H7 (cell line): ENCODE measurements around the gene SIDT2. TPM values are rescaled to one million over a fixed set of nuclear protein-coding genes. Genes with fewer than 3 reads are reported as not detected.

Experiments
- DNase-seq: peaks from one replicate; pipeline ENCODE4 v3.0.0; 2012
- H3K27me3 ChIP-seq: 2 replicates; pipeline ENCODE4 v1.6.0; 2011; ENCODE audit warnings: mild to moderate bottlenecking, low read length; ENCODE audit not compliant: control insufficient read depth, insufficient read depth
- H3K36me3 ChIP-seq: replicated peaks from 2 replicates; pipeline ENCODE4 v1.5.1; 2011; ENCODE audit warnings: low read length; ENCODE audit not compliant: control insufficient read depth, insufficient read depth
- H3K4me3 ChIP-seq: 2 replicates; pipeline ENCODE4 v1.5.1; 2011; ENCODE audit warnings: low read depth, mild to moderate bottlenecking, control low read depth, low read length, moderate library complexity; ENCODE audit not compliant: insufficient read depth
- total RNA-seq: library from RNA; depleted of rRNA; stranded (reverse); fragments of >200 nt; shearing (Covaris generic); gene quantifications from 2 replicates; pipeline ENCODE4 v1.2.3, GENCODE V29; 2014

Gene SIDT2
- total RNA-seq, 1 experiment from 2014 or later: 10.3 TPM

DNA sequence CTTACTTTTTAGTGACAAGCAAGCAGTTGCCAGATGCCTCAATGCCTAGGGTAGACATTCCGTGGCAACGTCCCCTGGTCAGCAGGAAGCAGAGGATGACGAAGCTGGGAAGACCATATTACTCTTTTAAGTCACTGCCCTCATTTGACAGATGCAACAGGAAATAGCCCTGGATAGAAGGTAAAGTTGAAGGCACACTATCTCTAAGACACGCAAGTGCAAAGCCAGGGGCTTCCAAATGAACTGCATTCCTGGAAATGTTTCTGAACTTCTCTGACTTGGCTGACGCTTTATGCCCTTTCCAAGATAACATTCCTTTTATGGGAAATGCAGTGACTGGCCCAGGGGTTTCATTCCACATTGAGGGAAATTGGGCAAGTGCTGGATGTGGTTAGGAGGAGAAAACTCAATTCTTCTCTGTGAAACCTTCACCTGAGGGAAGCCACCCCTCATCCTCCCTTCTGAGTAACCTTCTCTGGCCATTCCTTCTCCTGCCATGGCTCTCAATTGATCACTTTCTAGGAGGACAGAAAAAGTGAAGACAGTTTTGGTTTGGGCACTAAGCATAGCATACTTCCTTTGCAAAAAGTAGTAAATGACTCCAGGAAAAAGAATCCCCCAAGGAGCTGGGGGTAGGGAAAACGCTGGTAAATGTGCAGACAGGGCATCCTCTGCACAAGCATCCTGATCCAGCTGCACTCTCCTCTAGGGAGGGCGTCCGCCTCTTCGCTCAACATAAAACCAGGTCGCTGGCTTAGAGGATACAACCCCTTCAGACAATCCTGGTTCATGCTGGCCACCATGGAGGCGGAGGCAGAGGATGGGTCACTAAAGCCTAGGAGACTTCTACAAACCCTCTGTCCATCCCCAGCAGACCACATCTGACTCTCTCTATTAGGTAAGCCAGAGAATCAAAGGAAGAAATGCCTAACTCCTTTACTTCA is 38.9 kb downstream of the SIDT2 start:
- no peak for DNase-seq
- H3K4me3 ChIP-seq: no peak overlapping the region
- no peaks in the 10 kb centered on the region for H3K27me3 ChIP-seq
- peaks cover 13% of the 10 kb centered on the region for H3K36me3 ChIP-seq

DNA sequence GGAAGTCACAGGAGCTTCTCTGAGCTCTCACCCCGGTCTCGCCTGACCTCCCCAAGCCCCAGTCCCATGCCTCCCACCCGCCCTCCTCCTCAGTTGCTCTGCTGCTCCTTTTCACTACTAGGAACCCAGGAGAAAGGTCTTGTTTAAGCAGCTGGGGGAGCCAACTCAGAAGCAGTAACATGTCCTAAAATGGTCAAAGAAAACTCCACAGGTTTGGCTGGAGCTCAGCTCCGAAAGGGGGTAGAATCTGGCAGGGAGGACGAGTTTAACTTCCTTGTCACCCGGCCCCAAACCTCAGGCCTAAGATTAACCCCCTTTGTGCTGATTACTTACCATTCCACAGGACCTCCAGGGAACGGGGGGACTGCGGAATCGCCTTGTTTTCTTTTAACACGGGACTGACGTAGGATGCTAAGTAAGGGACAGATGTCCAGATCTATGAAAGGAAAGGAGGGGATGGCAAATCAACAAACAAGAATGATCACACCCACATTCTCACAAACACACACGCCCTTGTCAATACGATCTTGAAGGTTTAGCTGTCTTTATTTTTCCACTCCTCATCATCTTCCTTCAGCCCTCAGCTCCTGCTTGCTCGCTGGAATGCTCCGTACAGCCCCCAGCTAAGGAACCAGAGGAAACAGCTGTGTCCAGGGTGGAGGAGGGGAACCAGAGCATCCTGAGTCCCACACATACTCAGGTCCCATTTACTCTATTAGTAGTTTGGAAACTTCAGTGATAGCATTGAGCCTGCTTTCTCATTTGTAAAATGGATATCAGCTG is 39.8 kb downstream of the SIDT2 start:
- Histone ChIP-seq H3K4me3 (no peak overlapping the region), H3K27me3 (no peaks in the 10 kb centered on the region), H3K36me3 (peaks cover 13% of the 10 kb centered on the region)
- DNase-seq: no peak

DNA sequence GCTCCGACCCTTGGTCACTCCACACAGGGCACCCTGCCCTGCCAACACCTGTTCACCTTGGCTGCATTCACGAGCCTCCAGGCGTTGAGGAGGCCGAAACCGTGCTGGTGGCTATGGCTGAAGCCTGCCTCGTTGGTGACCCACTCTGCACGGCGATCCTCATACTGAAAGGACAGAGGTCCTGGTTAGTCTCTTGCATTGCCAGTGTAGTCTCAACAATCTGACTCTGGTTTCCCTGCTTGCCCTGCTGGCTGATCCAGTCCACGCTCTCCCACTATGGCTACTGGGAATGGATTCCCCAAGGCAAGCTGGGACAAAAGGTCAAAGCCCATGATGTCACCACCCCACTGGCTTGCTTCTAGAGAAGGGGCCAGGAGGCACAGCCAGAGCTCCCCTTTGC is 40.5 kb downstream of the SIDT2 start:
- H3K36me3 ChIP-seq: peaks cover 16% of the 10 kb centered on the region
- H3K4me3 ChIP-seq: no peak overlapping the region
- no peaks in the 10 kb centered on the region for H3K27me3 ChIP-seq
- no peak for DNase-seq

DNA sequence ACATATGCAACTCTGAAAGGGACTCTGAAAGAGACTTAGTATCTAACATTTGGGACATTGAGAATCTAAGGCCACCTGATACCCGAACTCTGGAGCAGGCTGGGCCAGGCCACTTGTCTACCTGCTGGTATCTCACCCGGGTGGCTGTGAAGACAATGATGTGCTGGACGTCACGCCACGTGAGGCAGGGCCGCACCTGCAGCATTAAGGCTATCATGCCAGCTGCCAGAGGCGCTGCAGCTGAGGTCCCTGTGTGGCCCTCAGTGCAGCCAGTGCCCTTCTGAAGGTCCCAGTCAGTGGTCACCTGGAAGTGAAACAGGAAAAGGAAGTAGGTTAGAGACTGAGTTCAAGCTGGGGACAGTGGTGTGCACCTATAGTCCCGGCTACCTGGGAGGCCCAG is 40.9 kb downstream of the SIDT2 start:
- Histone ChIP-seq H3K27me3 (no peaks in the 10 kb centered on the region), H3K4me3 (no peak overlapping the region), H3K36me3 (peaks cover 17% of the 10 kb centered on the region)
- DNase-seq: no peak

DNA sequence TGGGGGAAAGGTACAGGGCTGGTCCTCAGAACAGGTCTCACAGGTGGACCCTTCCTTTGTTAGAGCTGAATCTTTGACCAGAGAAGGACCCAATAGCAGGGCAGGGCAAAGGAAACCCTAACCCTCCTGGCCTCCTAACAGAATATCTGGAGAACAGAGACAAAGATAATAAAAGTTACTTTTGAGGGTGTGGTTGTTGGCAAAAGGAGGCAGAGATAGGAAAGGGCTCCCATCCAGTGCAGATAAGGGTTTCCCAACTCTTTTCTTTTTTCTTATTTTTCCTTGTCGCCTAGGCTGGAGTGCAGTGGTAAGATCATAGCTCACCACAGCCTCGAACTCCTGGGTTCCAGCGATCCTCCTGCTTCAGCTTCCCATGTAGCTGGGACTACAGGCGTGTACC is 41.5 kb downstream of the SIDT2 start:
- Histone ChIP-seq H3K36me3 (peaks cover 17% of the 10 kb centered on the region), H3K27me3 (no peaks in the 10 kb centered on the region), H3K4me3 (no peak overlapping the region)
- DNase-seq: no peak

DNA sequence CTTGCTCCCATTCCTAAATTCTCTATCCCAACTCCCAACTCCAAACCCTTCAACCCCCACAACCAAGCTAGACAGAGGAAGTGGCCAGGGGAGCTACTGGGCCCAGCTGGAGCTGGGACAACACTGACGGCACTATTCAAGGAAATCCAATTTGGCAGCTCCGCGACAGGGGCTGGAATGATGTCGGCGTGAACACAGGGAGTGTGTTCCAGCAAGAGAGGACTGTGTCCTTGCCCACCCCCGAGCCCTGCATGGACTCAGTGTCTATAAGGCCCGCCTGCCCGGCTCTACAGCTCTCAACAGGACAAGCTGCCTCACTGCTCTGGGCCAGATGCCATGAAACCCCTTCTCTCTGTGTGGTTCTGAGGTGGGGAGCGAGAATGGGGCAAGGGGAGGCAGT is 42.0 kb downstream of the SIDT2 start:
- peaks cover 17% of the 10 kb centered on the region for H3K36me3 ChIP-seq

DNA sequence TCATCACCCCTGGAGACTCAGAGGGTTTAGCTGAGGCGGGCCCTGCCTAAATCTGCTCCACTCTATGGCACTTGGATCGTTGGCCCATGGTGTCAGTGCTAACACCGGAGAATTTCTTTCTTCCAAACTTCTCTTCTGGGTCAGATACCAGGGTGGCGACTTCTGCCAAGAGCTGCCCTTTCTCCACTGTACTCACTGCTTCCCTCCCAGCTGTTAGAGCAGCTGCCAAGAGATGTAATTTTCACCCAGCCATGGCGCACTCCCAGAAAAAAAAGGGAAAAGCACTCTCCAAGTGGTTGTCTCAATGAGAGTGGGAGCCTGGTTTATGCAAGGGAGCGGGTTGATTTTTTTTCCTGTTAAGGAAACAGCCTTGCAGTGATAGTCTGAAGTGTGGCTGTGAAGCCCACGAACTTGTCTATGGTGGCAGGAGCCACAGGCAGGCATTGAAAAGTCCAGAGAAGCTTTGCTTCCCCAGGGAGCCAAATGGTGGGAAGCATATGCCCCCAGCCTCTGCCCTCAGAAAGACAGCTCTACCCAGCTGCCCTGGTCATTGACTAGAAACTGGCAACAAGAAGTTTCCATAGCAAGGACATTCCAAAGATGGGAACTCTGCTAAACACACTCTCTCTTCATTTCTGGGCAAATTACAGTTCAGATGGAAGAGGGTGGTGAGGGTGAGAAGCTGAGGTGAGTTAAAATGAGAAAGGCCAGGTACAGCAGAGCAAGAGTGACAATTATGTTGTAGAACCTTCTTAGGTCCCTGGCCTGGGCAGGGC is 42.6 kb downstream of the SIDT2 start:
- Histone ChIP-seq H3K4me3 (no peak overlapping the region), H3K27me3 (no peaks in the 10 kb centered on the region), H3K36me3 (peaks cover 18% of the 10 kb centered on the region)
- DNase-seq: no peak

More for the DNA sequence above, 42.0 kb downstream of the SIDT2 start:
- no peak for DNase-seq
- Histone ChIP-seq H3K27me3 (no peaks in the 10 kb centered on the region), H3K4me3 (no peak overlapping the region)

DNA sequence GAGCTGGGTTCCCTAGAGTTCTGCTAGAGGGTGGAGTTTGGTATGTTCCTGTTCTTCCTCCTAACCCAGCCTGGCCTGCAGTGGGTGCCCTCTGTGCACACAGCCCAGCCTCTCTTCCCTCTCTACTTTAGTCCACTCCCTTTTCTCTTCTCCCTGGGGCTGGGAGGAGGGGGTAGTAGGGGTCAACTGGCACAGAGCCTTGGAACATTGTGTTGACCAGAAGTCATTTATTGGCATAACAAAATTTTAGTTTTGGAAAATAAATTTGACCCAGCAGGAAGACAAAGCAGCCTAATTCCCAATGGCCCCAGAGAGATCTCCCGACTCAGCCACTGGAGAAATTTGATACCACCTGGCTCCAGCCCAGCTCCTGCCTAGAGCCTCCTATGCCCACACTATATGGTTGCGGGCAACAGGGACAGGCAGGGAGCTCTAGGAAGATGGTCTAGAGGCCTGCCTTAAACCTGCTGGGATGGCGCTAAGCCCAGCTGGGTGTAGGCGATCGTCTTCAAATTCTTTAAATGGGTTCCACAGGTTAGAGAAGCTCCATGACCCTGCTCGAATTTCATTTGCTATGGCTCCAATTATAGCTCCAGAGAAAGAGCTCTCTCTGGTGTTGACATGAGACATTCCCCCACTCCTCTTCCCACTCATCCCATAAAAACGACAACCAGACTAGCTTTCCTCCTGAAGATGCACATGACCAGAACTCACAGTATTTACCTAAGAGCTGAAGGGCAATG is 43.4 kb downstream of the SIDT2 start:
- DNase-seq: no peak
- H3K27me3 ChIP-seq: no peaks in the 10 kb centered on the region
- peaks cover 20% of the 10 kb centered on the region for H3K36me3 ChIP-seq
- no peak overlapping the region for H3K4me3 ChIP-seq

DNA sequence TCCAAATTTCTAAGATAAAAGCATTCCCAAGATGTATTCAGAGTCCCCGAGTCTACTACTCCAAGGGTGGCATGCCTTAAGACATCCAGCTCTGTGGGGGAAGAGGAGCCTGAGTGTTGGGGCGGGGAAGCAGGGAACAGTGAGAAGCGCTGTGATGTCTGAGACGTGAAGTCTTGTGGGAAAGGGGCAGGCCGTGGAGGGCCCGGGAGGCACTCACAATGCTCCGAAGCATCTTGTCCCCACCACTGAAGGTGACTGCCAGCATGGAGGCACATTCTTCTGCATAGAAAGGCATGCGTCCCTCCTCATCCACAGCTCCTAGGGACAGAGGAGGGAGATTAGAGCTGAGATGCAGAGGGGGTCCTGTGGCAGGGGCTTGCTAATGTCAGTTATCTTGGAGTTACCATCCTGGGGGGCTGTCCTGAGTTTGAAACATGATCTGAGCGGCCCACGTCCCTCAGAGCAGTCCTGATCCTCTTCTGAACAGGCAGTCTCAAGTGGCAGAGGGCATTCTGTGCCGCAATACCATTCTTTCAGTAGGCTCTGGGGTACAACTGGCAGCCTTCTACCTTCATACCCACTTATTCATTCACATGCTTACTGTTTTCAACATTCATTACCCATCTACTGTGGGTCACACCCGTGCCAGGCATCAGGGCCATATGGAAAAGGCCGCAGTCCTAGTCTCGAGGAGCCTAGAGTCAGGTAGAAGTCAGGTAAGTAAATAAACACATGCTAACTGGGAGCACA is 44.6 kb downstream of the SIDT2 start:
- H3K4me3 ChIP-seq: no peak overlapping the region
- H3K27me3 ChIP-seq: no peaks in the 10 kb centered on the region
- peaks cover 19% of the 10 kb centered on the region for H3K36me3 ChIP-seq
- no peak for DNase-seq

DNA sequence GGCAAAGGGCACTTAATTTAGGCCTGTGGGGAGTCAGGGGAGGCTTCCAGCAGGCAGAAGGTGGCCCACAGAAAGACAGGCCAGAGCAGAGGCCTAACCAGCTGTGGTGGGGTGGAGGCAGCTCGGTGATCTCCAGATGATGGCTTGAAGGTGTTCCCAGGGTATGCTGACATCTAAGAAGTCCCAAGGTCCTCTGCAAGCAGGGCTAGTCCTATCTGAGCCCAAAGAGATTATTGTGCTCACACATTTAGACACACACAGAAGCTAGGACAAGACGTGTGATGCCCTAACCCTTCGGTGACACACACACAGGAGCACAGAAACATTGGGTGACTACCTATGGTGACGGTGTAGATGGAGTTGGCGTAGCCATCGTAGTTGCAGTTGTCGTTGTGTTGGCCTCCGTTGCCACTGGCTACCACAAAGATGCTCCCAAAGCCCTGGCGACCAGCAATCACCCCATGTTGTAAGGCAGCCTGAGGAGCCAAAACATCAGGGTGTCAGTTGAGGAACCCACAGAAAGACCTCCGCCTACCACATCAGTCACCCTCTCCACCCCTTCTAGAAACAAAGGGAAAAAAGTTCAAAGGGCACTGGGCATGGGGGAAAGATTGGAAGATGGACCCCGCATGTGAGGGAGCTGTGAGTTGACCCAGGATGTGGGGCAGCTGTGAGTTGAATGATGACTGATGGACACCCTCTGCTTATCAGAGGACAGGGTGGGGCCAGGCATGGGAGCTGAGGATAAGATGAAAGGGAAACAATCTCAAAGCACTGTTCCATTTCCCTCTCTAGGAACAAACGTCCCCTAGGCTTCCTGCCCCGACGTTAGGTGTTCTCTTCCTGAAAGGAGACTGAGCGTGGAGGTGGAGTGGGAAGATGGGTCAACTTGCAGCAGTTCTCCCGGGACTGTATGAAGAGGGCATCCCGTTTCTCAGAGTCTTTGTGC is 45.5 kb downstream of the SIDT2 start:
- no peak overlapping the region for H3K4me3 ChIP-seq
- peaks cover 20% of the 10 kb centered on the region for H3K36me3 ChIP-seq
- no peak for DNase-seq
- H3K27me3 ChIP-seq: no peaks in the 10 kb centered on the region

DNA sequence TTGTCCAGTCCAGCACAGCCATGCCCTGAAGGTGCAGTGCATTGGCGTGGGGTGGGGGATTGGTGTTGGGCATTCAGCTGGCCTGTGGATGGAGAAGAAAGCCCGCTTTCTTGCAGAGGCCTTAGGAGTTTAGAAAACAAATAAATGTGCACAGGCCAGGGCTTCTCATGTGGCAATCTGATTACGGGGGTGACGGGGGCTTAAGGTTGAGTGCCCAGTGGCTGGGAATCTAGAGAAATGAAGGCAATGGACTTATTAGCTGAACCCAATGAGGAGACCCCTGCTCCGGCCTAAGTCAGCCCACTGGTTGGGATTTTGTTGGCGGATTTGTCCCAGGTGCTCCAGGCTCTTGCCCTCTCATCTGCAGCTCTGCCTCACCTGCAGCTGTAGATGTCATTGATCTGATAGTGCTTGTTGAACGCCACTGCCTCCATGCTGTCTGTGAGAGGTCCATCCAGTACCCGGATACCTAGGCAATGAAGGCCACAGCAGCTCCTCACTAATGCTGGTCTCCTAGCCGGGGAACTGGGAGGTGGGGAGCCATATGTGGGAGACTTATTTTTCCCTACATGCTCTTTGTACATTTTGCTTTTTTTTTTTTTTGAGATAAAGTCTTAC is 47.1 kb downstream of the SIDT2 start:
- no peak overlapping the region for H3K4me3 ChIP-seq
- peaks cover 18% of the 10 kb centered on the region for H3K36me3 ChIP-seq
- no peak for DNase-seq
- H3K27me3 ChIP-seq: no peaks in the 10 kb centered on the region
